GM21529 (cell line): ENCODE results near the gene CHRNB1.
"Not testable (repeated sequence)": the region's sequence is repeated elsewhere in the genome, so short reads cannot be mapped to it uniquely, and the experiment has no call there.

Source experiments
- ATAC-seq: cut with Tn5 transposase; IDR thresholded peaks from one replicate; pipeline ENCODE4 v1.9.1; 2021; ENCODE audit not compliant: unreplicated experiment

Gene CHRNB1

GRCh38 chr17:7482742-7483088 is 37.9 kb downstream of the CHRNB1 start:
- ATAC-seq, result not testable (repeated sequence)

GRCh38 chr17:7483255-7484066 is 38.6 kb downstream of the CHRNB1 start:
- ATAC-seq, result peak; percentile 28

- ATAC-seq, result peak; percentile 55
Observed at GRCh38 chr17:7484067-7484918, 39.4 kb downstream of the CHRNB1 start, which contains the start of gene POLR2A. POLR2A (plus strand) TSS chr17:7484366.

- ATAC-seq, result no peak
Observed at GRCh38 chr17:7484919-7485377, 40.1 kb downstream of the CHRNB1 start.

GRCh38 chr17:7486181-7486580 is 41.3 kb downstream of the CHRNB1 start:
- ATAC-seq, result no peak

- ATAC-seq, result no peak
Observed at GRCh38 chr17:7490144-7490543, 45.3 kb downstream of the CHRNB1 start.

- ATAC-seq, result no peak
Observed at GRCh38 chr17:7491583-7491982, 46.7 kb downstream of the CHRNB1 start.

GRCh38 chr17:7493941-7494340 is 49.1 kb downstream of the CHRNB1 start:
- no peak for ATAC-seq

- ATAC-seq, result no peak
Observed at GRCh38 chr17:7495906-7496434, 51.1 kb downstream of the CHRNB1 start.

- ATAC-seq, result no peak
Observed at GRCh38 chr17:7496470-7497183, 51.8 kb downstream of the CHRNB1 start.

GRCh38 chr17:7497228-7497627 is 52.4 kb downstream of the CHRNB1 start:
- ATAC-seq, result no peak

GRCh38 chr17:7497636-7498035 is 52.8 kb downstream of the CHRNB1 start:
- no peak for ATAC-seq

GRCh38 chr17:7499161-7499560 is 54.3 kb downstream of the CHRNB1 start:
- ATAC-seq, result no peak

GRCh38 chr17:7501729-7502128 is 56.9 kb downstream of the CHRNB1 start:
- ATAC-seq, result no peak

- no peak for ATAC-seq
Observed at GRCh38 chr17:7502171-7502847, 57.4 kb downstream of the CHRNB1 start.

GRCh38 chr17:7502987-7503386 is 58.1 kb downstream of the CHRNB1 start:
- ATAC-seq, result no peak

- no peak for ATAC-seq
Observed at GRCh38 chr17:7503521-7503920, 58.7 kb downstream of the CHRNB1 start.
